Neural progenitor cell (in vitro differentiated cells): ENCODE results near the gene PCNX2.

Experiments
- CTCF ChIP-seq: fragments of 200-600 bp; sonication (generic); IDR thresholded peaks from 2 replicates; pipeline ENCODE4 v1.5.1; 2017; ENCODE audit warnings: antibody characterized with exemption, mild to moderate bottlenecking
- EZH2 ChIP-seq: fragments of 200-600 bp; sonication (generic); IDR thresholded peaks from 2 replicates; pipeline ENCODE4 v1.6.1; 2017; ENCODE audit warnings: antibody characterized with exemption, mild to moderate bottlenecking, moderate library complexity
- EZH2phosphoT487 ChIP-seq: fragments of 200-600 bp; sonication (generic); IDR thresholded peaks from 2 replicates; pipeline ENCODE4 v1.6.1; 2017; ENCODE audit warnings: antibody characterized with exemption

DNA sequence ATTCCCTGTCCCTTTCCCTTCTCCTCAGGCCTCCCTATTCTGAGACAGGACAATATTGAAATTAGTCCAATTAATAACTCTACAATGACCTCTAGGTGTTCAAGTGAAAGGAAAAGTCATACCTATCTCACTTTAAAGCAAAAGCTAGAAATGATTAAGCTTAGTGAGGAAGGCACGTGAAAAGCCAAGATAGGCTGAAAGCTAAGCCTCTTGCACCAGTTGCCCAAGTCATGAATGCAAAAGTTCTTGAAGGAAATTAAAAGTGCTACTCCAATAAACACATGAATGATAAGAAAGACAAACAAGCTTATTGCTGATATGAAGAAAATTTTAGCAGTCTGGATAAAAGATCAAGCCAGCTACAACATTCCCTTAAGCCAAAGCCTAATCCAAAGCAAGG lies 28.2 kb upstream of the PCNX2 start:
- no peak for TF ChIP-seq EZH2
- TF ChIP-seq CTCF: no peak
- TF ChIP-seq EZH2phosphoT487: no peak
